Hepatocyte (in vitro differentiated cells): ENCODE results near the gene ACADL. TPM values are rescaled to one million over a fixed set of nuclear protein-coding genes. Genes with fewer than 3 reads are reported as not detected.

Experiments
- DNase-seq: peaks from one replicate; pipeline ENCODE4 v3.0.0-alpha.2; 2016; ENCODE audit warnings: low spot score
- H2AFZ ChIP-seq: fragments of 200-600 bp; sonication (generic); 2 replicates; pipeline ENCODE4 v1.6.0; 2016; ENCODE audit warnings: antibody characterized with exemption, mild to moderate bottlenecking
- H3K27ac ChIP-seq: fragments of 200-600 bp; sonication (generic); 2 replicates; pipeline ENCODE4 v1.5.1; 2016; ENCODE audit warnings: mild to moderate bottlenecking
- H3K27me3 ChIP-seq: fragments of 200-600 bp; sonication (generic); 2 replicates; pipeline ENCODE4 v1.6.1; 2016
- H3K36me3 ChIP-seq: fragments of 200-600 bp; sonication (generic); replicated peaks from 2 replicates; pipeline ENCODE4 v1.5.1; 2016; ENCODE audit warnings: low read depth; ENCODE audit not compliant: insufficient read depth
- H3K4me1 ChIP-seq: fragments of 200-600 bp; sonication (generic); 2 replicates; pipeline ENCODE4 v1.5.1; 2016; ENCODE audit warnings: mild to moderate bottlenecking, moderate library complexity; ENCODE audit not compliant: insufficient read depth
- H3K4me2 ChIP-seq: fragments of 200-600 bp; sonication (generic); 2 replicates; pipeline ENCODE4 v1.6.0; 2016
- H3K4me3 ChIP-seq: fragments of 200-600 bp; sonication (generic); 2 replicates; pipeline ENCODE4 v1.5.1; 2016; ENCODE audit warnings: mild to moderate bottlenecking
- H3K79me2 ChIP-seq: fragments of 200-600 bp; sonication (generic); 2 replicates; pipeline ENCODE4 v1.6.0; 2017; ENCODE audit warnings: mild to moderate bottlenecking
- H3K9me2 ChIP-seq: fragments of 200-600 bp; sonication (generic); replicated peaks from 2 replicates; pipeline ENCODE4 v1.6.0; 2017; ENCODE audit warnings: mild to moderate bottlenecking; ENCODE audit not compliant: insufficient read depth
- H3K9me3 ChIP-seq: fragments of 200-600 bp; sonication (generic); 2 replicates; pipeline ENCODE4 v1.5.1; 2016; ENCODE audit warnings: low read depth, mild to moderate bottlenecking
- H4K20me1 ChIP-seq: fragments of 200-600 bp; sonication (generic); 2 replicates; pipeline ENCODE4 v1.6.0; 2016; ENCODE audit warnings: mild to moderate bottlenecking; ENCODE audit not compliant: insufficient read depth, poor library complexity, severe bottlenecking
- CTCF ChIP-seq: fragments of 200-600 bp; sonication (generic); IDR thresholded peaks from 2 replicates; pipeline ENCODE4 v1.5.1; 2016; ENCODE audit warnings: antibody characterized with exemption, mild to moderate bottlenecking; ENCODE audit not compliant: poor library complexity
- EZH2 ChIP-seq: fragments of 200-600 bp; sonication (generic); IDR thresholded peaks from 2 replicates; pipeline ENCODE4 v1.6.1; 2016; ENCODE audit warnings: antibody characterized with exemption, mild to moderate bottlenecking, borderline replicate concordance
- EZH2phosphoT487 ChIP-seq: fragments of 200-600 bp; sonication (generic); IDR thresholded peaks from one replicate; pipeline ENCODE4 v1.6.1; 2018; ENCODE audit warnings: antibody characterized with exemption, mild to moderate bottlenecking, low read depth, moderate library complexity; ENCODE audit not compliant: unreplicated experiment, severe bottlenecking
- WGBS: methylation state at CpG from one replicate; pipeline ENCODE4 v1.1.6; 2016; ENCODE audit warnings: low lambda C conversion rate; ENCODE audit errors: missing lambda C conversion rate; 5-methylcytosine and 5-hydroxymethylcytosine counted together
- polyA plus RNA-seq: library from polyadenylated mRNA; unstranded; fragments of >200 nt; fragmentation: Nextera tagmentation; extraction: Ambion mirVana; gene quantifications from 2 replicates; pipeline ENCODE4 v1.2.1, GENCODE V29; 2016
- total RNA-seq: library from RNA; depleted of rRNA; stranded (reverse); fragments of >200 nt; gene quantifications from 2 replicates; pipeline ENCODE4 v1.2.3, GENCODE V29; 2014

The ACADL gene
- total and polyA plus RNA-seq, 2 experiments from 2014 or later = 1.1 to 2.1 TPM

GRCh38 chr2:210267698-210268097, 42.5 kb upstream of the ACADL start:
- no peak for DNase-seq
- no peak overlapping the region for H3K4me3 ChIP-seq
- H3K4me1 ChIP-seq = no peaks in the 10 kb centered on the region
- H3K36me3 ChIP-seq = no peaks in the 10 kb centered on the region
- no peaks in the 10 kb centered on the region for H4K20me1 ChIP-seq
- H3K27ac ChIP-seq = no peak overlapping the region
- no peaks in the 10 kb centered on the region for H3K79me2 ChIP-seq
- 79% methylated on average over 1 of the region's 1 CpG for WGBS
- H3K4me2 ChIP-seq = no peak overlapping the region
- no peaks in the 10 kb centered on the region for H3K9me2 ChIP-seq
- H3K9me3 ChIP-seq = no peaks in the 10 kb centered on the region
- H3K27me3 ChIP-seq = no peaks in the 10 kb centered on the region
- TF ChIP-seq CTCF (no peak), EZH2phosphoT487 (no peak), EZH2 (no peak)
- no peak overlapping the region for H2AFZ ChIP-seq

- Histone ChIP-seq H4K20me1 (no peaks in the 10 kb centered on the region), H3K27me3 (no peaks in the 10 kb centered on the region), H3K4me3 (no peak overlapping the region), H3K4me1 (no peaks in the 10 kb centered on the region), H3K4me2 (no peak overlapping the region), H3K9me3 (no peaks in the 10 kb centered on the region), H3K9me2 (no peaks in the 10 kb centered on the region), H3K79me2 (no peaks in the 10 kb centered on the region), H3K36me3 (no peaks in the 10 kb centered on the region), H3K27ac (no peak overlapping the region), H2AFZ (no peak overlapping the region)
- no peak for DNase-seq
- TF ChIP-seq EZH2phosphoT487 (no peak), EZH2 (no peak), CTCF (no peak)
- WGBS = 90% methylated on average over 1 of the region's 1 CpG
Observed at GRCh38 chr2:210264282-210264681, 39.0 kb upstream of the ACADL start.

- H3K4me2 ChIP-seq = no peak overlapping the region
- no peaks in the 10 kb centered on the region for H4K20me1 ChIP-seq
- no peaks in the 10 kb centered on the region for H3K36me3 ChIP-seq
- H3K4me3 ChIP-seq = no peak overlapping the region
- H2AFZ ChIP-seq = no peak overlapping the region
- H3K9me2 ChIP-seq = no peaks in the 10 kb centered on the region
- no peak overlapping the region for H3K27ac ChIP-seq
- no peaks in the 10 kb centered on the region for H3K4me1 ChIP-seq
- H3K79me2 ChIP-seq = no peaks in the 10 kb centered on the region
- TF ChIP-seq EZH2phosphoT487 (no peak), CTCF (no peak), EZH2 (no peak)
- no peaks in the 10 kb centered on the region for H3K27me3 ChIP-seq
- 76% methylated on average over 2 of the region's 2 CpGs for WGBS
- no peak for DNase-seq
- no peaks in the 10 kb centered on the region for H3K9me3 ChIP-seq
Observed at GRCh38 chr2:210263841-210264240, 38.6 kb upstream of the ACADL start.

- H3K27me3 ChIP-seq = no peaks in the 10 kb centered on the region
- H3K4me1 ChIP-seq = no peaks in the 10 kb centered on the region
- H3K27ac ChIP-seq = no peak overlapping the region
- TF ChIP-seq CTCF (no peak), EZH2phosphoT487 (no peak), EZH2 (no peak)
- no peak overlapping the region for H3K4me3 ChIP-seq
- WGBS = 73% methylated on average over 2 of the region's 2 CpGs
- no peaks in the 10 kb centered on the region for H3K9me2 ChIP-seq
- no peaks in the 10 kb centered on the region for H4K20me1 ChIP-seq
- no peaks in the 10 kb centered on the region for H3K79me2 ChIP-seq
- no peak for DNase-seq
- H3K9me3 ChIP-seq = no peaks in the 10 kb centered on the region
- H3K36me3 ChIP-seq = no peaks in the 10 kb centered on the region
- no peak overlapping the region for H2AFZ ChIP-seq
- H3K4me2 ChIP-seq = no peak overlapping the region
Observed at GRCh38 chr2:210262036-210262435, 36.8 kb upstream of the ACADL start.
